ENCODE data around the gene MAPT.

Gene MAPT

GRCh38 chr17:45894022-45894784 is at the start of gene MAPT:
TSS of gene MAPT (plus strand) at chr17:45894554. CDS start at chr17:45962338, 67,784 bp downstream.
- H3K27me3 ChIP-seq (ENCODE audit: control insufficient read depth, insufficient read depth, low read length), result peaks cover 62% of the 10 kb centered on the region
- no peaks in the 10 kb centered on the region for H3K9me3 ChIP-seq (ENCODE audit: control insufficient read depth, insufficient read depth, low read length)
- H3K4me1 ChIP-seq (ENCODE audit: control insufficient read depth, insufficient read depth, low read length), result no peaks in the 10 kb centered on the region
- H3K9ac ChIP-seq (ENCODE audit: low read depth, low read length), result peak within 1 kb of the TSS; percentile 83
- peak within 1 kb of the TSS; percentile 65 for H3K4me3 ChIP-seq (ENCODE audit: low read depth, low read length)
- H3K36me3 ChIP-seq (ENCODE audit: control insufficient read depth, insufficient read depth, low read length), result no peaks in the 10 kb centered on the region

- Histone ChIP-seq H3K27me3 (ENCODE audit: control insufficient read depth, insufficient read depth, low read length) (no peaks in the 10 kb centered on the region), H3K9me3 (ENCODE audit: control insufficient read depth, insufficient read depth, low read length) (no peaks in the 10 kb centered on the region), H3K4me1 (ENCODE audit: control insufficient read depth, insufficient read depth, low read length) (no peaks in the 10 kb centered on the region), H3K9ac (ENCODE audit: low read depth, low read length) (no peak within 1 kb of the TSS), H3K36me3 (ENCODE audit: control insufficient read depth, insufficient read depth, low read length) (no peaks in the 10 kb centered on the region), H3K4me3 (ENCODE audit: low read depth, low read length) (no peak within 1 kb of the TSS)
Observed at GRCh38 chr17:45844695-45845375, 49.5 kb upstream of the MAPT start, which contains the start of gene SPPL2C. TSS of gene SPPL2C (plus strand) at chr17:45844881. CDS start at chr17:45844907, 26 bp downstream.

GRCh38 chr17:45845376-45846185 is 48.8 kb upstream of the MAPT start:
- Histone ChIP-seq H3K9me3 (ENCODE audit: control insufficient read depth, insufficient read depth, low read length) (no peaks in the 10 kb centered on the region), H3K4me3 (ENCODE audit: low read depth, low read length) (no peak overlapping the region), H3K9ac (ENCODE audit: low read depth, low read length) (no peak overlapping the region), H3K27me3 (ENCODE audit: control insufficient read depth, insufficient read depth, low read length) (no peaks in the 10 kb centered on the region), H3K4me1 (ENCODE audit: control insufficient read depth, insufficient read depth, low read length) (no peaks in the 10 kb centered on the region), H3K36me3 (ENCODE audit: control insufficient read depth, insufficient read depth, low read length) (no peaks in the 10 kb centered on the region)

- no peaks in the 10 kb centered on the region for H3K9me3 ChIP-seq (ENCODE audit: control insufficient read depth, insufficient read depth, low read length)
- H3K36me3 ChIP-seq (ENCODE audit: control insufficient read depth, insufficient read depth, low read length), result no peaks in the 10 kb centered on the region
- H3K4me3 ChIP-seq (ENCODE audit: low read depth, low read length), result no peak overlapping the region
- H3K4me1 ChIP-seq (ENCODE audit: control insufficient read depth, insufficient read depth, low read length), result no peaks in the 10 kb centered on the region
- H3K9ac ChIP-seq (ENCODE audit: low read depth, low read length), result no peak overlapping the region
- H3K27me3 ChIP-seq (ENCODE audit: control insufficient read depth, insufficient read depth, low read length), result no peaks in the 10 kb centered on the region
Observed at GRCh38 chr17:45846223-45846622, 48.1 kb upstream of the MAPT start.

GRCh38 chr17:45846646-45847045 is 47.7 kb upstream of the MAPT start:
- H3K4me1 ChIP-seq (ENCODE audit: control insufficient read depth, insufficient read depth, low read length), result no peaks in the 10 kb centered on the region
- H3K4me3 ChIP-seq (ENCODE audit: low read depth, low read length), result no peak overlapping the region
- no peaks in the 10 kb centered on the region for H3K9me3 ChIP-seq (ENCODE audit: control insufficient read depth, insufficient read depth, low read length)
- no peaks in the 10 kb centered on the region for H3K27me3 ChIP-seq (ENCODE audit: control insufficient read depth, insufficient read depth, low read length)
- H3K36me3 ChIP-seq (ENCODE audit: control insufficient read depth, insufficient read depth, low read length), result no peaks in the 10 kb centered on the region
- H3K9ac ChIP-seq (ENCODE audit: low read depth, low read length), result no peak overlapping the region

GRCh38 chr17:45847101-45847500 is 47.3 kb upstream of the MAPT start:
- Histone ChIP-seq H3K9me3 (ENCODE audit: control insufficient read depth, insufficient read depth, low read length) (no peaks in the 10 kb centered on the region), H3K27me3 (ENCODE audit: control insufficient read depth, insufficient read depth, low read length) (peaks cover under 1% of the 10 kb centered on the region), H3K4me1 (ENCODE audit: control insufficient read depth, insufficient read depth, low read length) (no peaks in the 10 kb centered on the region), H3K4me3 (ENCODE audit: low read depth, low read length) (no peak overlapping the region), H3K9ac (ENCODE audit: low read depth, low read length) (no peak overlapping the region), H3K36me3 (ENCODE audit: control insufficient read depth, insufficient read depth, low read length) (no peaks in the 10 kb centered on the region)

- no peaks in the 10 kb centered on the region for H3K36me3 ChIP-seq (ENCODE audit: control insufficient read depth, insufficient read depth, low read length)
- peaks cover 3% of the 10 kb centered on the region for H3K27me3 ChIP-seq (ENCODE audit: control insufficient read depth, insufficient read depth, low read length)
- no peaks in the 10 kb centered on the region for H3K9me3 ChIP-seq (ENCODE audit: control insufficient read depth, insufficient read depth, low read length)
- no peaks in the 10 kb centered on the region for H3K4me1 ChIP-seq (ENCODE audit: control insufficient read depth, insufficient read depth, low read length)
- H3K4me3 ChIP-seq (ENCODE audit: low read depth, low read length), result no peak overlapping the region
- no peak overlapping the region for H3K9ac ChIP-seq (ENCODE audit: low read depth, low read length)
Observed at GRCh38 chr17:45847747-45848146, 46.6 kb upstream of the MAPT start.

GRCh38 chr17:45848405-45848804 is 45.9 kb upstream of the MAPT start:
- no peak overlapping the region for H3K4me3 ChIP-seq (ENCODE audit: low read depth, low read length)
- H3K9me3 ChIP-seq (ENCODE audit: control insufficient read depth, insufficient read depth, low read length), result no peaks in the 10 kb centered on the region
- no peak overlapping the region for H3K9ac ChIP-seq (ENCODE audit: low read depth, low read length)
- H3K36me3 ChIP-seq (ENCODE audit: control insufficient read depth, insufficient read depth, low read length), result no peaks in the 10 kb centered on the region
- H3K27me3 ChIP-seq (ENCODE audit: control insufficient read depth, insufficient read depth, low read length), result peaks cover 3% of the 10 kb centered on the region
- H3K4me1 ChIP-seq (ENCODE audit: control insufficient read depth, insufficient read depth, low read length), result no peaks in the 10 kb centered on the region

- no peak overlapping the region for H3K9ac ChIP-seq (ENCODE audit: low read depth, low read length)
- H3K4me1 ChIP-seq (ENCODE audit: control insufficient read depth, insufficient read depth, low read length), result no peaks in the 10 kb centered on the region
- no peak overlapping the region for H3K4me3 ChIP-seq (ENCODE audit: low read depth, low read length)
- no peaks in the 10 kb centered on the region for H3K36me3 ChIP-seq (ENCODE audit: control insufficient read depth, insufficient read depth, low read length)
- peaks cover 3% of the 10 kb centered on the region for H3K27me3 ChIP-seq (ENCODE audit: control insufficient read depth, insufficient read depth, low read length)
- H3K9me3 ChIP-seq (ENCODE audit: control insufficient read depth, insufficient read depth, low read length), result no peaks in the 10 kb centered on the region
Observed at GRCh38 chr17:45848868-45849535, 45.4 kb upstream of the MAPT start.

- Histone ChIP-seq H3K36me3 (ENCODE audit: control insufficient read depth, insufficient read depth, low read length) (no peaks in the 10 kb centered on the region), H3K4me1 (ENCODE audit: control insufficient read depth, insufficient read depth, low read length) (no peaks in the 10 kb centered on the region), H3K4me3 (ENCODE audit: low read depth, low read length) (no peak overlapping the region), H3K9me3 (ENCODE audit: control insufficient read depth, insufficient read depth, low read length) (no peaks in the 10 kb centered on the region), H3K27me3 (ENCODE audit: control insufficient read depth, insufficient read depth, low read length) (peaks cover 3% of the 10 kb centered on the region), H3K9ac (ENCODE audit: low read depth, low read length) (no peak overlapping the region)
Observed at GRCh38 chr17:45849536-45849990, 44.8 kb upstream of the MAPT start.

- no peaks in the 10 kb centered on the region for H3K36me3 ChIP-seq (ENCODE audit: control insufficient read depth, insufficient read depth, low read length)
- no peak overlapping the region for H3K4me3 ChIP-seq (ENCODE audit: low read depth, low read length)
- H3K27me3 ChIP-seq (ENCODE audit: control insufficient read depth, insufficient read depth, low read length), result peaks cover 3% of the 10 kb centered on the region
- H3K9ac ChIP-seq (ENCODE audit: low read depth, low read length), result no peak overlapping the region
- no peaks in the 10 kb centered on the region for H3K4me1 ChIP-seq (ENCODE audit: control insufficient read depth, insufficient read depth, low read length)
- H3K9me3 ChIP-seq (ENCODE audit: control insufficient read depth, insufficient read depth, low read length), result no peaks in the 10 kb centered on the region
Observed at GRCh38 chr17:45850011-45850410, 44.3 kb upstream of the MAPT start.

Measured in iPS-15b (cell line).